IPS-11a (cell line): ENCODE results near the gene PLXNA4.
"Not testable (repeated sequence)": the region's sequence is repeated elsewhere in the genome, so short reads cannot be mapped to it uniquely, and the experiment has no call there.

Experiments used
- H3K4me3 ChIP-seq: one replicate; pipeline ENCODE4 v1.5.1; 2013; ENCODE audit warnings: low read depth, low read length, control low read depth

Gene PLXNA4, protein sequence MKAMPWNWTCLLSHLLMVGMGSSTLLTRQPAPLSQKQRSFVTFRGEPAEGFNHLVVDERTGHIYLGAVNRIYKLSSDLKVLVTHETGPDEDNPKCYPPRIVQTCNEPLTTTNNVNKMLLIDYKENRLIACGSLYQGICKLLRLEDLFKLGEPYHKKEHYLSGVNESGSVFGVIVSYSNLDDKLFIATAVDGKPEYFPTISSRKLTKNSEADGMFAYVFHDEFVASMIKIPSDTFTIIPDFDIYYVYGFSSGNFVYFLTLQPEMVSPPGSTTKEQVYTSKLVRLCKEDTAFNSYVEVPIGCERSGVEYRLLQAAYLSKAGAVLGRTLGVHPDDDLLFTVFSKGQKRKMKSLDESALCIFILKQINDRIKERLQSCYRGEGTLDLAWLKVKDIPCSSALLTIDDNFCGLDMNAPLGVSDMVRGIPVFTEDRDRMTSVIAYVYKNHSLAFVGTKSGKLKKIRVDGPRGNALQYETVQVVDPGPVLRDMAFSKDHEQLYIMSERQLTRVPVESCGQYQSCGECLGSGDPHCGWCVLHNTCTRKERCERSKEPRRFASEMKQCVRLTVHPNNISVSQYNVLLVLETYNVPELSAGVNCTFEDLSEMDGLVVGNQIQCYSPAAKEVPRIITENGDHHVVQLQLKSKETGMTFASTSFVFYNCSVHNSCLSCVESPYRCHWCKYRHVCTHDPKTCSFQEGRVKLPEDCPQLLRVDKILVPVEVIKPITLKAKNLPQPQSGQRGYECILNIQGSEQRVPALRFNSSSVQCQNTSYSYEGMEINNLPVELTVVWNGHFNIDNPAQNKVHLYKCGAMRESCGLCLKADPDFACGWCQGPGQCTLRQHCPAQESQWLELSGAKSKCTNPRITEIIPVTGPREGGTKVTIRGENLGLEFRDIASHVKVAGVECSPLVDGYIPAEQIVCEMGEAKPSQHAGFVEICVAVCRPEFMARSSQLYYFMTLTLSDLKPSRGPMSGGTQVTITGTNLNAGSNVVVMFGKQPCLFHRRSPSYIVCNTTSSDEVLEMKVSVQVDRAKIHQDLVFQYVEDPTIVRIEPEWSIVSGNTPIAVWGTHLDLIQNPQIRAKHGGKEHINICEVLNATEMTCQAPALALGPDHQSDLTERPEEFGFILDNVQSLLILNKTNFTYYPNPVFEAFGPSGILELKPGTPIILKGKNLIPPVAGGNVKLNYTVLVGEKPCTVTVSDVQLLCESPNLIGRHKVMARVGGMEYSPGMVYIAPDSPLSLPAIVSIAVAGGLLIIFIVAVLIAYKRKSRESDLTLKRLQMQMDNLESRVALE (N-terminal part only)

DNA sequence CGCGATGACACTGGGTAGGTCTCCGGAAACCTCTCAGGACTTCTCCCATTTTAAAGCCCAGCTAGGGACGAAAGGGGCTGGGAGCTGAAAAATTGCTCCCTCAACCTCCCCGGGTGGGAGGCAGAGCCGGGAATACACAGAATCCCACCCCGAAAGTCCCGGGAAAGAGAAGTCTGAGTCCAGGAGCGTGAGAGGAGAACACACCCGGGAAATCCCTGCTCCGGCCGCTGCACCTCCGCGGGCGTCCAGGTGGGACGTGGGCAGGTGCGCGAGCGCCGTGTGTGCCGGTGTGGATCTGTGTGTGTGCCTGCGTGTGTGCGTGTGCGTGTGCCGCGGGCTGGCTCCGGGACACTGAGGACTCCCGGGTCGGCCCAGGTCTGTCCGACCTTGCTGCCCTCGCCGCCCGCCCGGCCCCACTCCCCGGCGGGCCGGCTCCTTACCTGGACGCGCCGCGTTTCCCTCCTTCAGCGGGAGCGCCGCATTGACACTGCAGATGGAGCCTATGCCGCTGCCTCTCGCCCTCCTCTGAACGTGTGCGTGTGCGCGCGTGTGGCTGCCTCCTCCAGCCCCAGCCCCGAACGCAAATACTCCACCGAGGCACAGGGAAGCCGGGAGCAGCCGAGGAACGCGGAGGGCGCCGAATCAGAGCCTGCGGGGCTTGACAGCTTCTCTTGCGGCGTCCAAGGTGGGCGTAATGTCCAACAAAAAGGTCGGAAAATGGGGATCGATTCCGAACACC lies at the start of gene PLXNA4:
PLXNA4 (minus strand) TSS at position 489 of the 739 bp plus-strand sequence. CDS start 67,777 bp downstream, outside the sequence.
- H3K4me3 ChIP-seq: peak within 1 kb of the TSS; percentile 51

DNA sequence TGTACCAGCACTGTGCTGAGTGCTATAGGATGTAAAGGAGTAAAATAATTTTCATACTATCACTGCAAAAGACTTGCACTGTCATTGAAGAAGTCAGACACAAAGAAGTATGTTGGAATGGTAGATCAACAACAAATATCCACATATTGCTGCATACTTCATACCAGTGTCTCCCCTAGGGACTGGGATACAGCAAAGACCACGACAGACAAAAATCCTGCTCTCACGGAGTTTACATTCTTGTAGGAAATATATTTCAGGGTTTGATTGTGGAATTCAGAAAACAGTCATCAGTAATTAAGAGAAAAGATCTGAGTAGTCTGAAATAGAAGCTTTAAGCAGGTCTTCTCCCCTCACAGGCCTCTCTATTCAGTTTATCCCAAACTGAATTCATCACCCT lies 49.4 kb upstream of the PLXNA4 start:
- H3K4me3 ChIP-seq: no peak overlapping the region

DNA sequence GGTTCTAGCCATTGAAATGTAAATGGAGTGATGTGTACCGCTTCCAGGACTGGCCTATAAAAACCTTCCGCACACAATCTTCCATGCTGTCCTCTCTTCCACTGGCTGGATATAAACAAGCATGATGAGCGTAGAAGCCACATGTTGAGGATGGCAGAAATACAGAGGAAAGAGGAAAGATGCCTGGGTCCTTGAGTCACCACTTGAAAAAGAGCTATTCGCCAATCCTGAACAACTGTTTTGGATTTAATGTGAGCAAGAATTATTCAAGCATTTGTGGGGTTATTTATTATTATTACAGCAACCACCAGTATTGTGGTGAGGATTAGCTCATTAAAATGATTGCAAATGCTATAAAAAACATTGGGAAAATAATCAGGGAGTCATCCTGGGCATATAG lies 45.8 kb upstream of the PLXNA4 start:
- H3K4me3 ChIP-seq: no peak overlapping the region

DNA sequence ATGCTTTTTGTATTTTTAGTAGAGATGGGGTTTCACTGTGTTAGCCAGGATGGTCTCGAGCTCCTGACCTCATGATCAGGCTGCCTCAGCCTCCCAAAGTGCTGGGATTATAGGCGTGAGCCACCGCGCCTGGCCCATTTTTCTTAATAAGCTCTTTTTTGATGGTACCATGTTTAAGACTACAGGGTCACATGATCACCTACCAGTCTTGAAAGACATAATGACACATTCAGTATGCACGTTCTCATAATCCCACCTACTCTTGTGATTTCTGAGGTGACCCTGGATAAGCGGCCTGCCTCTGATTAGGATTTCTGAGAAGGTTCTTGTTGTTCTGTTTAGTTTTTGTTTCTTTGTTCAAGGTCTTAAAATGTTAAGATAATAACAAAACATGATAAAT lies 43.7 kb upstream of the PLXNA4 start:
- no peak overlapping the region for H3K4me3 ChIP-seq

DNA sequence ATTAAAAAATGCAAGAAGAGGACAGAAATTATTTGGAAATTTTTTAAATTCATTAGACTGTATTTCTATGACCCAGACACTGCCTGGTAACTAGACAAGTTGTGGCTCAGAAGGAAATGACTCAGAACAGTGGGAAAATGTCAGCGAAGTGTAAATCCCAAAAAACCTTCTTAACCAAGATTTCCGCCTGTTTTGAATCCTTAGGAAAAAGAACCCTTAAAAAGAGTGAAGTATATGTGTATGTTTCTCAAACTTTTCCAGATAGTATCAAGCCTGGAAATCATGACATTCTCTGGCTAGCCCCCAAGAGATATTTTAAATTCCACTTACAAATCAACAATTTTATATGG lies 42.7 kb upstream of the PLXNA4 start:
- H3K4me3 ChIP-seq: no peak overlapping the region

DNA sequence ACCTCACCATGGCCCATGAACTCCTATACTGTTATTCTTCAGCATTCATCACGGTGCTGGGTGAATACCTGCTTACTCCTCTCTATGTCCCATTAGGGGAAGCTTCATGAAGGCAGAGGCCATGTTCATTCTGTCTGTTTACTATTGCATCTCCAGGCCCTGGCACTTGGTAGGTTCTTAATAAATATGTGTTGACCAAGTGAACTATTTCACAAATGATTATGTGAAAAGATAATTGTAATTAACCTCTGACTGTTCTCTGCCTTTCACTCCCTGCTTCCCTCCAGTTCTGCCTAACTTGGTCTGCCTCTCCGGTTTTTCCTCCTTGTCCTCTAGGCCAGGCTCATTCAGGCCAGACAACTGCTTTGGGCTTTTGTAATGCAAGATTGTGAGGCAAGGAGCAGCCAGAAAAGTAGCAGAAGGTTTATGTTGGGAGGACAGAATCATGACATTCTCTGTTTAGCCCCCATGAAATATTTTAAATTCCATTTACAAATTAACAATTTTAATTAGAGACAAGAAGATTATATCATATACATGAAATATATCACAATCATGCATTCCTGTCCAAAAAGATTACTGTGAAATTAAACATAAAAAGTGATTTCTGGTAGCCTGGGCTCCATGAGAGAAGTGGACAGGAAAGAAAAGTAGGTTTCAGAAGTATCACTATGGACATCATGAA lies 42.1 kb upstream of the PLXNA4 start:
- H3K4me3 ChIP-seq: no peak overlapping the region

DNA sequence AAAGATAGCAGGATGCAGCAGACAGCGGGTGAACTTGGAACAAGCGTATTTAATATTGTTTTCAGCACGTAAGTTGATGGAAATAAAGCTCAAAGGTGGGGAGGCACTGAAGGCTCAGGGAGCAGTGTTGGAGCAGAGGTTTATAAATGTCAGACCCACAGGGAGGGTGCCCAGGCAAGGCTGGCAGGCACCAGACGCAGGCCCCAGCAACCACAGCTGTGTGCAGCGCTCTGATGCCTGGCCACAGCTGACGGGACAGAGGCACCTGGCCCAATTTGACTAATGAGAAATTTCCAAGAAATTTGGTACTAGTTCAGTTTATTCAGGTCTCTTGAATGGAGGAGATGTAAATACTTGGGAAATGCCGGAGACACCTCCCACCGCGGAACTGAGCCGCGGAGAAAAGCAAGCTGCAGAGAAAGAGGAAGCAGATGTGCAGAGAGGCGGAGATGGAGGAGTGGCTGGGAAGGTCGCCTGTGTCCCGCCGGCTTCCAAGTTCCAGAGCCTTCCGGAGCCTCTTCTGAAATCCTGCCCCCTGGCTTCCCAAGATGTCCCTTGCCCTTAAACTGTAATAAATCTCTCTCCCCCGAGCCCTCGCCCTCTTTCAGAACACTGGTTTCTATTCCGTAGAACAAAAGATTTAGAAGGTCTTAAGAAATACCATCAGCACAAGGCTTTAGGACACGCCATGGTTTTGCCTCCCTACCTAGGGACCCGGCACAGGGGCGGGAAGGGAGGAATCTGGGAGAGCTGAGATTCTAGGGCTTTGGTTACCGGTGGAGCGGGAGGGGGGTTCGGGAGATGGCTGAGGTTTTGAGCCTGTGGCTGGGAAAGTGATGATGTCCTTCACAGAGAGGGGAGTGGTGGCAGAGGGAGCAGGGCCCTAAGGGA lies 38.4 kb upstream of the PLXNA4 start:
- peak overlapping the region; percentile 33 for H3K4me3 ChIP-seq

DNA sequence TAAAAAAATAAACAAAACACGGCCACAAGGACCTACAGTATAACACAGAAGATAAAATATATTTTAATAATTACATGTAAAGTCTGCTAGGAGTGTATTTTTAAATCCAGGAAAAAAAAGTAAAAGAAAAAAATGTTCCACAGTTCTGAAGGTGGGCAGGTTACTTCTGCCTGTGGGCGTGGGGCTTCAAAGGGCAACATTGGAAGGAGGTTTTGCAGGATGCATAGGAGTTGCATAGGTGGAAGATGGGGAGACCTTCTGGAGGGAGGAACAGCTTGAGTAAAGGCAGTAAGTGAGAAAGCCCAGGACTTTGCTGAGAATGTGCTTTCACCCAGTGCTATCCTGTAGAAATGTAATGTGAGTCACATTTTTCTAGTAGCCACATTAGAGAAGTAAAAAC lies 37.5 kb upstream of the PLXNA4 start:
- H3K4me3 ChIP-seq: no peak overlapping the region

DNA sequence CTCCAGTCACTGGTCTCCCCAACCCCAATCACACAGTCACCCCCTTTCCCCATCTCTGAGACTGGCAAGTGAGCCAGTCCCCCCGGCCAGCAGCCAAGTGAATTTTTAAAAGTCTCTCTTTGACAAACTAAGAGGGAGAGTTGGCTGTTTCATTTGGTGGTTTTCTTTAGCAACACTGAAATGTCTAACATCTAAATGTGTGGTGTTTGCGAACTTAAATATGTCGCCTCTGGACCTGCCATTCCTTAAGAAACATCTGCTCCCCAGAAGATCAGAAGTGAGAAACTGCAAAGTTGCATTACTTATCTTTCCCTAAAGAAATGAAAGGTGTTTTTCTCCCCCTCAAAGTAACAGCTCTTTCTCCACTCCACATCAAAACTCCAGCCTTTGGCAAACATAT lies 34.7 kb upstream of the PLXNA4 start:
- H3K4me3 ChIP-seq: no peak overlapping the region

DNA sequence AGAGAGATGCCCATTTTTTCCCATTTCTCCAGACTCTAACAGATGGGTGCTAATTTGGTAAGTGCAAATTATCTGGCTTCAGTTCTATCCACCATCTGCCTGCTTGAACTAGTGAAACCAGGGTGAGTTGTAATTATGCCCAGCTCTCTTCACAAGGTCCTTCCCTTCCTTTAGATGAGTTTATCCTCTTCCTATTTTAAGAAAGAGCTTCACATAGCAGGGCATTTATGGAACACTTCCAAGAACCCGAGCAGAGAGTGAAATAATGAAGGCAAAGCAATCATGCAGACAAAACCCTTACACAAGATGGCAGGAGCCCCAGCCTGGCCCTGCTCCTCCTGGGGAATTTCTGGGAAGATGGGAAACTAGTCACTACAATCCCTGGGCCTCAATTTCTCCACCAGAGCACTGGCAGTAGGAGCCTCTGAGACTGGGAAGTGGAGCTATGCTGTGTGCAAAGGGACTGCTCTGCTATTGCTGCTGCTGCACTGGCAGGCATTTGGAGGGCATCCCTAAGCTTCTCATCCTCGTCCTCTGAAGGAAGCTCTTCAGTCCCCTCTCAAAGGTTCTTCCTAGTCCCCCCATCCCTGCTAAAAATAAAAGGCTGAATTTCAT lies 33.7 kb upstream of the PLXNA4 start:
- no peak overlapping the region for H3K4me3 ChIP-seq

DNA sequence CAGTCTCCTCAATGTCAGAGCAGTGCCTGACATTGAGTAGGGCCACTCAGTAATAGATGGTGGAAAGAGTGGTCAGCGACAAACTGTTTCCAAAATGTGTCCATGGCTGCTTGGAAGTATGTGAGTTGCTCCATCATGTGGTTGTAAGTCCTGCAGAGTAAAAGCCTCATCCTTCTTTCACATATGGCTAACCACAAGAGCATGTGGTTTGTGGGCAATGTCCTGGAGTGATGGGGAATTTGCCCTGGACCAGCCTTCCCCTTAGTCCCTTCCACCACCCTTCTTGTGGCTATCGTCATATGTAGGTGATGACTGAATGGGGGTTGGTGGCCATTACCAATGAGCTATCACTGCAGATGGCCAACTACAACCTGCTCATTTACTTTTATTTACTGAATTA lies 33.0 kb upstream of the PLXNA4 start:
- no peak overlapping the region for H3K4me3 ChIP-seq

DNA sequence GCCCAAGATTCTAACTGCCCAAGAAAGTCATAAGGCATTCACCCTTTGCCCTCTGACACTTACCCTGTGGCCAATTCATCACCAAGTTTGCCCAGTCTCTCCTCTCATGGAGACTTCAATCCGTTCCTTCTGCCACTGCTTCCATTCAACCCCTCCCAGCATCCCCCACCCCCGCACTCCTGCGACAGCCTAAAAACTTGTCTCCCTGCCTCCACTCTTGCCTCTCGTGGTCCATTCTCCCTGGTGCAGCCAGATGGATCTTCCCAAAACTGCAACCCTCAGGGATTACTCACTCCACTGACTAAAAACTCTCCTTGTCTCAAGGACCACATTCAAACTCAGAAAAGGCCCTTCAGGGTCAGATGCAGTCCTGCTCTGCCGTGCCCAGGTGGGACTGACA lies 32.3 kb upstream of the PLXNA4 start:
- H3K4me3 ChIP-seq: no peak overlapping the region

DNA sequence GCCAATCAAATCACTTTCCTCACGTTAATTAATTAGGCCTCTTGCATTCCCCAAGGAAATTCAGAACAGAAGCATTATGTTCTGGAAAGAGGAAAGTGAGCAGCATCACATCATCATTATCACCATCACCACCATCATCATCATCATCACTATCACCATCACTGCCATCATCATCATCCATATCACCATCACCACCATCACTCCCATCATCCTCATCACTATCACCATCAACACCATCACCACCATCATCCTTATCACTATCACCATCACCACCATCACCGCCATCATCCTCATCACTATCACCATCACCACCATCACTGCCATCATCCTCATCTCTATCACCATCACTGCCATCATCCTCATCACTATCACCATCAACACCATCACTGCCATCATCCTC lies 31.4 kb upstream of the PLXNA4 start:
- no peak overlapping the region for H3K4me3 ChIP-seq

DNA sequence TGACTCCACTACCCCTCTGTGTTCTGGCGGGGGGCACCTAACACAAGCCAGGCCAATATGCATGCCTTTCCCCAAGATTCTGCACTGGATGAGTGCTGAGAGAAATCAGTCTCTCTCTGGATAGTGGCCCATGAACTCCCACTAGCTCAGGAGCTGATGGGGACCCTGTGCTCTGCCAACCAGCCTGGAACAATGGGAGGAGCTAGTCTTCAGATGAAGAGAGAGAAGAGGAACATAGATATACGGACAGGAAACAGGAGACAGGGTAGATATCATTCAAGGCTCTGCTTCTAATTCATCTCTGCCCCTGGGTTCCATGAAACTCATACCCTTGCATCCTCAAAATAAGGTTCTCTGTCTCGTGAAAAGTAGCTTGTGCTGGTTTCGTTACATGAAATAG lies 27.9 kb upstream of the PLXNA4 start:
- H3K4me3 ChIP-seq: no peak overlapping the region

DNA sequence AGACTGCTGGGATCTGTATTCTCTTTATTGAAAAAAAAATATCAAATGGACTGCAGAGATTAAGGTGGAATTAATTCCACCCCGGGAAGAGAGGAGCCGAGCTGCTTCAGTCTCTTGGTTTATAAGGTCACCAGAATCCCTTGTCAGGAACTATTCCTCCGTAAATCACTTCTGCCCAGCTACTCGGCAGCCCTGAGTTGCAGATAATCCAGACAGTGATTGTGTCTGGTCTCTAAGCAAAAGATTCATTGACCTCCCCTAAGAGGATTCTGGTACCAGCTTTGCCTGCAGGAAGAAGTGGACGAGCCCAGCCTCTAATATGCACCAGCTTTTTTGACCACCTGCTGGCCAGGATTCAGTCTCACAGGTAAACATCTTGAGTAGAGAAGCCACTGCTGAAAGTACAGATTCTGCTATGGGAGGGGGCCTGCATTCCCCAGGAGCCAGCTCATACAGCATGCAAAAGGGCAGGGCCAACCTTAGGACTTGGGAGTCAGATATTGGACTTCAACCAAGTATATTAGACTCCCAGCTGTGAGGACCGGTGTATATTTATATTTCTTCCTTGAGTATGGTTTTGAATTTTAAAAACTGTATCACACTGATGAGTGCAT lies 27.1 kb upstream of the PLXNA4 start:
- H3K4me3 ChIP-seq: no peak overlapping the region

DNA sequence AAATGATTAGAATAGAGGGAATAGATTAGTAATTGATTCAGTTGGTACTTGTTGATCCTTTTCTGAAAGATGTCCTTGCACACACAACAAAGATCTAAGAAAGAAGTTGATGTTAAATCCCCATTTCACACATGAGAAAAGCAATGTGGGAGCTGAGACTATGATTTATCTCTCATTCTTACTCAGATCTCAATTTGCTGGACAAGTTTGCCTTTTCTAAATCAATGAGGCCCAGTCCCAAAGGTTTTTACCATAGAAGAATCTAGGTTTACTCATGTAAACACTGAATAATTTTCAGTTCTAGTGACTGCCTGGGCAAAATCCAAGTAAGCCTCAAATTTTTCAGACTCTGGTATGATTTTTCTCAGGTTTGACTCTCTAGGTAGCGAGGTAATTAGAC lies 25.5 kb upstream of the PLXNA4 start:
- H3K4me3 ChIP-seq: no peak overlapping the region

DNA sequence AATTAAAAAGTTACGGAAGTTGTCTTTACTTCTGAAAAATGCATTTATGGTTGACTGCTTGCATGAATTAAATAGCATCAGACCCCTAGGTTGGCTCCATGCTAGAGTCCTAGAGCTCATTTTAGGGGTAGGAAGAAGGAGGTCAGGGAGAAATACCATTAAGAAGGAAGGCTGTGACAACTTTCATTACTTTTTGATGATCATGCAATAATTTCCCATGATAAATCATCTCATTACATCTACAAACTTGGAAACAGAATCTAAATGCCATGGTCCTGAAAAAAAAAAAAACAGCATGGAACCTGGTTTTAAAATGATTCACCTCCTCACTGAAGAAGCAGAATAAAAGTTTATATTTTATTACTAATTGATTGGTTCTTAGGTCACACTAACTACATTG lies 20.3 kb upstream of the PLXNA4 start:
- H3K4me3 ChIP-seq: no peak overlapping the region

DNA sequence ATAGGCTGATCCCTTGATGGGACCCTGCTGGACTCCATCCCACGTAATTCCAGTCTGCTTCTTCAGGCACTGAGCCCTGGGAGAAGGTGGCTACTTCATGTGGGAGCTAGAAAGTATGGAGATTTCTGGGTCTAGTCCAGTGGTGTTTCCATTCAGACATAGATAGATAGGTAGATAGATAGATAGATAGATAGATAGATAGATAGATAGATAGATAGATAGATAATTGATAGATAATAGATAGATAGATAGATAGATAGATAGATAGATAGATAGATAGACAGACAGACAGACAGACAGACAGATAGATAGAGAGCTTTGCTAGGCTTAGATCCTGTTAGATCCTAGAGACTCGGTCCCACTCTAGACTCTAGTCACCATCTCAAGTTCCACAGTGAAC lies 18.5 kb upstream of the PLXNA4 start:
- H3K4me3 ChIP-seq: not testable (repeated sequence)
